Measurements from ENCODE around the gene ARPC1B. TPM values are rescaled to one million over a fixed set of nuclear protein-coding genes. Genes with fewer than 3 reads are reported as not detected.

ARPC1B gene
- 10 to 100 TPM; 85.4 to 86.5 TPM for total RNA-seq

GRCh38 chr7:99374111-99375064 lies at the start of gene ARPC1B:
Gene ARPC1B (plus strand): TSS chr7:99374730. CDS start chr7:99385715, 10,985 bp downstream.
- 2% methylated on average over 67 of the region's 95 CpGs for WGBS
- TF ChIP-seq POLR2A (IDR thresholded peaks at IDR 0.05), result peak; percentile 61
- TF ChIP-seq CTCF (IDR thresholded peaks at IDR 0.05), result no peak
- no peaks in the 10 kb centered on the region for H3K36me3 ChIP-seq
- no peaks in the 10 kb centered on the region for H3K4me1 ChIP-seq (replicated peaks)
- peak within 1 kb of the TSS; percentile 76 to 78 for H3K4me3 ChIP-seq
- H3K27ac ChIP-seq, result peak within 1 kb of the TSS; percentile 73 to 77
- intact Hi-C loops (cut with DNase I), result loop anchor here (5.0 kb wide), 1 partner anchor 33 kb away; the partner anchor contains the start of genes BUD31 and PDAP1
- peak; percentile 49 for DNase-seq (ENCODE audit: low spot score)
- H3K27me3 ChIP-seq (replicated peaks; ENCODE audit: insufficient read depth), result no peaks in the 10 kb centered on the region
- H3K9me3 ChIP-seq, result no peaks in the 10 kb centered on the region

GRCh38 chr7:99325001-99325493 lies 49.5 kb upstream of the ARPC1B start:
- Histone ChIP-seq H3K4me3 (peak overlapping the region; percentile 90 to 94), H3K9me3 (no peaks in the 10 kb centered on the region), H3K27ac (peak overlapping the region; percentile 82), H3K36me3 (no peaks in the 10 kb centered on the region), H3K27me3 (replicated peaks; ENCODE audit: insufficient read depth) (no peaks in the 10 kb centered on the region), H3K4me1 (replicated peaks) (peaks cover 10% of the 10 kb centered on the region)
- TF ChIP-seq CTCF (IDR thresholded peaks at IDR 0.05), result no peak
- TF ChIP-seq POLR2AphosphoS5 (IDR thresholded peaks at IDR 0.05), result no peak
- TF ChIP-seq POLR2A (IDR thresholded peaks at IDR 0.05), result no peak
- 21% methylated on average over 14 of the region's 14 CpGs for WGBS
- no peak for DNase-seq (ENCODE audit: low spot score)
- intact Hi-C loops (cut with DNase I), result loop anchor here (10.0 kb wide), 1 partner anchor 70 kb away; no protein-coding TSS in a partner anchor

- intact Hi-C loops (cut with DNase I), result loop anchor here (10.0 kb wide), 1 partner anchor 69 kb away; no protein-coding TSS in a partner anchor
These were observed 48.7 kb upstream of the ARPC1B start, which contains the start of gene ARPC1A for GRCh38 chr7:99325592-99326407. Gene ARPC1A (plus strand): TSS chr7:99325898. CDS start chr7:99333354, 7,456 bp downstream.

GRCh38 chr7:99326408-99326782 lies 48.1 kb upstream of the ARPC1B start:
- no peak for DNase-seq (ENCODE audit: low spot score)
- peak overlapping the region; percentile 90 to 94 for H3K4me3 ChIP-seq
- intact Hi-C loops (cut with DNase I), result loop anchor here (10.0 kb wide), 1 partner anchor 68 kb away; no protein-coding TSS in a partner anchor
- peak overlapping the region in 1 of 2 donors; percentile 82 for H3K27ac ChIP-seq
- H3K4me1 ChIP-seq (replicated peaks), result peaks cover 10% of the 10 kb centered on the region
- TF ChIP-seq POLR2AphosphoS5 (IDR thresholded peaks at IDR 0.05), result no peak
- no peak for TF ChIP-seq POLR2A (IDR thresholded peaks at IDR 0.05)
- no peak for TF ChIP-seq CTCF (IDR thresholded peaks at IDR 0.05)
- H3K27me3 ChIP-seq (replicated peaks; ENCODE audit: insufficient read depth), result no peaks in the 10 kb centered on the region
- whole genome bisulfite sequencing, result under 1% methylated on average over 10 of the region's 10 CpGs
- no peaks in the 10 kb centered on the region for H3K9me3 ChIP-seq
- no peaks in the 10 kb centered on the region for H3K36me3 ChIP-seq

More at GRCh38 chr7:99325592-99326407, 48.7 kb upstream of the ARPC1B start, which contains the start of gene ARPC1A:
- TF ChIP-seq POLR2AphosphoS5 (IDR thresholded peaks at IDR 0.05) (peak; percentile 99), POLR2A (IDR thresholded peaks at IDR 0.05) (peak; percentile 84), CTCF (IDR thresholded peaks at IDR 0.05) (peak in 2 of 4 experiments; percentile 19 to 51)
- H3K27me3 ChIP-seq (replicated peaks; ENCODE audit: insufficient read depth), result no peaks in the 10 kb centered on the region
- H3K9me3 ChIP-seq, result no peaks in the 10 kb centered on the region
- no peaks in the 10 kb centered on the region for H3K36me3 ChIP-seq
- H3K27ac ChIP-seq, result peak within 1 kb of the TSS; percentile 82
- H3K4me3 ChIP-seq, result peak within 1 kb of the TSS; percentile 90 to 94
- peaks cover 10% of the 10 kb centered on the region for H3K4me1 ChIP-seq (replicated peaks)
- peak; percentile 81 for DNase-seq (ENCODE audit: low spot score)
- under 1% methylated on average over 67 of the region's 82 CpGs for WGBS

All from prostate gland (tissue), 2 donors.